Mesendoderm (in vitro differentiated cells): ENCODE data around the gene MFAP2.
A peak's percentile ranks its signal among the peaks of the same experiment; 100 is the strongest.

ENCODE experiments used
- DNase-seq: peaks from one replicate; pipeline ENCODE4 v3.0.0; 2013
- H2AK5ac ChIP-seq: 2 replicates; pipeline ENCODE4 v1.6.1; 2013; ENCODE audit warnings: low read length, inconsistent platforms
- H2BK120ac ChIP-seq: 2 replicates; pipeline ENCODE4 v1.6.1; 2013; ENCODE audit warnings: low read depth, mild to moderate bottlenecking, low read length, moderate library complexity, mixed read lengths
- H2BK15ac ChIP-seq: replicated peaks from 2 replicates; pipeline ENCODE4 v1.6.1; 2013; ENCODE audit warnings: low read depth, mild to moderate bottlenecking, moderate library complexity
- H2BK5ac ChIP-seq: 2 replicates; pipeline ENCODE4 v1.6.1; 2013; ENCODE audit warnings: low read length, inconsistent platforms
- H3K18ac ChIP-seq: 2 replicates; pipeline ENCODE4 v1.6.1; 2013; ENCODE audit warnings: mild to moderate bottlenecking, low read length, mixed read lengths
- H3K23ac ChIP-seq: one replicate; pipeline ENCODE4 v1.6.1; 2013; ENCODE audit warnings: low read length
- H3K27ac ChIP-seq: 2 replicates; pipeline ENCODE4 v1.5.1; 2013; ENCODE audit warnings: low read depth, mild to moderate bottlenecking, inconsistent platforms, low read length, moderate library complexity
- H3K27me3 ChIP-seq: 2 replicates; pipeline ENCODE4 v1.6.1; 2013; ENCODE audit warnings: low read length, control low read depth, mild to moderate bottlenecking, inconsistent platforms; ENCODE audit not compliant: insufficient read depth, poor library complexity
- H3K36me3 ChIP-seq: 2 replicates; pipeline ENCODE4 v1.6.1; 2013; ENCODE audit warnings: low read length, inconsistent platforms; ENCODE audit not compliant: control insufficient read depth, insufficient read depth
- H3K4ac ChIP-seq: one replicate; pipeline ENCODE4 v1.6.1; 2013; ENCODE audit warnings: low read depth, mild to moderate bottlenecking, low read length, moderate library complexity
- H3K4me1 ChIP-seq: 2 replicates; pipeline ENCODE4 v1.6.1; 2013; ENCODE audit warnings: low read depth, low read length, inconsistent platforms; ENCODE audit not compliant: control insufficient read depth
- H3K4me2 ChIP-seq: 2 replicates; pipeline ENCODE4 v1.6.1; 2013; ENCODE audit warnings: low read length
- H3K4me3 ChIP-seq: 2 replicates; pipeline ENCODE4 v1.5.1; 2013; ENCODE audit warnings: mild to moderate bottlenecking, low read length
- H3K56ac ChIP-seq: one replicate; pipeline ENCODE4 v1.6.1; 2013; ENCODE audit warnings: low read length
- H3K79me1 ChIP-seq: 2 replicates; pipeline ENCODE4 v1.6.1; 2013; ENCODE audit warnings: low read length, inconsistent platforms
- H3K79me2 ChIP-seq: 2 replicates; pipeline ENCODE4 v1.6.1; 2013; ENCODE audit warnings: mild to moderate bottlenecking, low read length; ENCODE audit not compliant: control insufficient read depth, insufficient read depth
- H3K9ac ChIP-seq: 2 replicates; pipeline ENCODE4 v1.6.1; 2013; ENCODE audit warnings: low read length, inconsistent platforms
- H4K5ac ChIP-seq: one replicate; pipeline ENCODE4 v1.6.1; 2013; ENCODE audit warnings: low read length
- H4K8ac ChIP-seq: one replicate; pipeline ENCODE4 v1.6.1; 2013; ENCODE audit warnings: low read depth, mild to moderate bottlenecking, control low read depth, low read length, moderate library complexity
- WGBS: extraction: QIAGEN DNeasy Blood & Tissue Kit; methylation state at CpG from one replicate; pipeline ENCODE4 v1.1.7; 2013; ENCODE audit warnings: low lambda C conversion rate, missing lambda C conversion rate; ENCODE audit not compliant: insufficient coverage; ENCODE audit errors: extremely low coverage; 5-methylcytosine and 5-hydroxymethylcytosine counted together

MFAP2 gene

DNA sequence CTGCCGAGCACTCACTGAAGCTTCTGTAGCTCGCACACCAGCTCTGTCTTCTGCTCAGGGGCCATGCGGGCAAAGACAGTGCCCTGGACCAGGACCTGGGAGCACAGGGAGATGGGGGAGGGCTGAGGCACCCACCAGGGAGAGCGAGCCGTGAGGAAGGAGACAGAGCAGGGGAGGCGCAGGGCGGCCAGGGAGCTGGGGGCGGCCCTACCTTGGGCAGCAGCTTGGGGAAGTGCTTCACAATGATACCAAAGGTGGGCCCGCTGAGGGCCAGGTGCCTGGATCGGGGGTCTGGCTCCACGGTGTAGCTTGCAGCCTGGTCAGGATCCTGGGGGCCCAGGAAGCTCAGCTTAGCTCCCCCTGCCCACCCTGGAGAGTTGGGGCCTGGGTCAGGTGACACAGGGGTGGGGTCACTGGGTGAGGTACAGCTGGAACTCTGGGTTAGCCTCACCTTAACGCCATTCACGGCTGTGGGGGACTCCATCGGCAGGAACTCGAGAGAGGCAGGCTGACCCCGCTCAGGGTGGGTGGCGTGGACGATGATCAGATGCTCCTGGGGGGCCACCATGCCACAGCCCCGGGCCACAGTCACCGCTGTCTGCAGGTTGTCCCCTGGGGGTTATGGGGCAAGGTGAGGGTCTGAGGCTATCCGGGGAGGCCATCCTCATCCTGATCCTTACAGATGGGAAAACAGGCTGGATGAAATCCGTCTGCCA is 9.4 kb upstream of the MFAP2 start:
- DNase-seq = no peak
- Histone ChIP-seq H3K4me2 (no peak overlapping the region), H2BK120ac (no peak overlapping the region), H3K36me3 (no peaks in the 10 kb centered on the region), H2BK5ac (no peak overlapping the region), H3K4ac (no peak overlapping the region), H3K79me2 (no peaks in the 10 kb centered on the region), H3K27me3 (no peaks in the 10 kb centered on the region), H3K23ac (no peak overlapping the region), H3K27ac (no peak overlapping the region), H4K5ac (no peak overlapping the region), H3K56ac (no peak overlapping the region), H2BK15ac (no peak overlapping the region), H3K4me3 (no peak overlapping the region), H3K79me1 (no peaks in the 10 kb centered on the region), H4K8ac (no peak overlapping the region), H3K18ac (no peak overlapping the region), H3K9ac (no peak overlapping the region), H2AK5ac (no peak overlapping the region), H3K4me1 (no peaks in the 10 kb centered on the region)
- WGBS = no CpG with 5 or more reads among the region's 22 CpGs

- no peak overlapping the region for H4K8ac ChIP-seq
- no peaks in the 10 kb centered on the region for H3K79me2 ChIP-seq
- no peak overlapping the region for H3K18ac ChIP-seq
- H3K4ac ChIP-seq = no peak overlapping the region
- no peaks in the 10 kb centered on the region for H3K36me3 ChIP-seq
- H2BK15ac ChIP-seq = no peak overlapping the region
- WGBS = no CpG with 5 or more reads among the region's 13 CpGs
- DNase-seq = no peak
- no peaks in the 10 kb centered on the region for H3K79me1 ChIP-seq
- no peak overlapping the region for H3K4me2 ChIP-seq
- no peak overlapping the region for H2BK120ac ChIP-seq
- H4K5ac ChIP-seq = no peak overlapping the region
- no peak overlapping the region for H2AK5ac ChIP-seq
- no peak overlapping the region for H3K27ac ChIP-seq
- H3K4me1 ChIP-seq = no peaks in the 10 kb centered on the region
- H2BK5ac ChIP-seq = no peak overlapping the region
- H3K27me3 ChIP-seq = no peaks in the 10 kb centered on the region
- no peak overlapping the region for H3K56ac ChIP-seq
- no peak overlapping the region for H3K4me3 ChIP-seq
- no peak overlapping the region for H3K23ac ChIP-seq
- no peak overlapping the region for H3K9ac ChIP-seq
Observed at GRCh38 chr1:16988210-16988609, 7.8 kb upstream of the MFAP2 start.

- Histone ChIP-seq H4K8ac (no peak overlapping the region), H3K4me1 (no peaks in the 10 kb centered on the region), H3K18ac (no peak overlapping the region), H3K56ac (no peak overlapping the region), H3K4me2 (no peak overlapping the region), H3K9ac (no peak overlapping the region), H3K79me2 (no peaks in the 10 kb centered on the region), H2BK5ac (no peak overlapping the region), H3K36me3 (no peaks in the 10 kb centered on the region), H3K27ac (no peak overlapping the region), H3K4ac (no peak overlapping the region), H4K5ac (no peak overlapping the region), H3K27me3 (no peaks in the 10 kb centered on the region), H3K4me3 (no peak overlapping the region), H3K23ac (no peak overlapping the region), H2AK5ac (no peak overlapping the region), H2BK120ac (no peak overlapping the region), H2BK15ac (no peak overlapping the region), H3K79me1 (no peaks in the 10 kb centered on the region)
- WGBS = no CpG with 5 or more reads among the region's 16 CpGs
- DNase-seq = peak; percentile 54
Observed at GRCh38 chr1:16986962-16987361, 6.5 kb upstream of the MFAP2 start.

GRCh38 chr1:16986560-16986959 is 6.1 kb upstream of the MFAP2 start:
- Histone ChIP-seq H3K4ac (no peak overlapping the region), H2AK5ac (no peak overlapping the region), H2BK120ac (no peak overlapping the region), H3K27ac (no peak overlapping the region), H3K4me1 (no peaks in the 10 kb centered on the region), H3K23ac (no peak overlapping the region), H3K79me2 (no peaks in the 10 kb centered on the region), H4K5ac (no peak overlapping the region), H3K56ac (no peak overlapping the region), H3K4me2 (no peak overlapping the region), H2BK15ac (no peak overlapping the region), H4K8ac (no peak overlapping the region), H2BK5ac (no peak overlapping the region), H3K4me3 (no peak overlapping the region), H3K36me3 (no peaks in the 10 kb centered on the region), H3K18ac (no peak overlapping the region), H3K9ac (no peak overlapping the region), H3K27me3 (no peaks in the 10 kb centered on the region), H3K79me1 (no peaks in the 10 kb centered on the region)
- DNase-seq = no peak
- WGBS = no CpG with 5 or more reads among the region's 23 CpGs

DNA sequence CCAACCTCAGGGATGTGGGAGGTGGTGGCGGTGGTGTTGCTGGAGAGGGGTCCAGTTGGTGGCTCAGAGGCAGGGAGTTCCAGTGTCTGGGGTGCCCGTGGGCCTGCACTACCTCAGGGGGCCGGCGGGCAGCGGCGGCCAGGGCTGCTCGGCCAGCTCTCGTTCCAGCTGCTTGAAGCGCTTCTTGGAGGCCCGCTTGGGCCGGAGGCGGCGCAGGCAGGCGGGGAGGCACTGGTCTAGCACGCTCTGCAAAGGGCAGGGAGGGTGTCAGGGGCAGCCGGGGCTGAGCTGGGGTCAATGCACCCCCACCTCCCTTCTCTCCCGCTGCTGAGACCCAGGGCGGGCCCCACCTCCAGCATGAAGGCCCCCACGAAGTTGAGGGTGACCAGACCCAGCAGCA is 5.7 kb upstream of the MFAP2 start:
- Histone ChIP-seq H3K36me3 (no peaks in the 10 kb centered on the region), H2BK120ac (no peak overlapping the region), H2BK5ac (no peak overlapping the region), H3K23ac (no peak overlapping the region), H3K4me2 (no peak overlapping the region), H4K5ac (no peak overlapping the region), H3K18ac (no peak overlapping the region), H4K8ac (no peak overlapping the region), H3K79me2 (no peaks in the 10 kb centered on the region), H3K4me3 (no peak overlapping the region), H2BK15ac (no peak overlapping the region), H3K56ac (no peak overlapping the region), H2AK5ac (no peak overlapping the region), H3K4ac (no peak overlapping the region), H3K79me1 (no peaks in the 10 kb centered on the region), H3K27ac (no peak overlapping the region), H3K27me3 (no peaks in the 10 kb centered on the region), H3K9ac (no peak overlapping the region), H3K4me1 (no peaks in the 10 kb centered on the region)
- DNase-seq = no peak
- WGBS = no CpG with 5 or more reads among the region's 19 CpGs

DNA sequence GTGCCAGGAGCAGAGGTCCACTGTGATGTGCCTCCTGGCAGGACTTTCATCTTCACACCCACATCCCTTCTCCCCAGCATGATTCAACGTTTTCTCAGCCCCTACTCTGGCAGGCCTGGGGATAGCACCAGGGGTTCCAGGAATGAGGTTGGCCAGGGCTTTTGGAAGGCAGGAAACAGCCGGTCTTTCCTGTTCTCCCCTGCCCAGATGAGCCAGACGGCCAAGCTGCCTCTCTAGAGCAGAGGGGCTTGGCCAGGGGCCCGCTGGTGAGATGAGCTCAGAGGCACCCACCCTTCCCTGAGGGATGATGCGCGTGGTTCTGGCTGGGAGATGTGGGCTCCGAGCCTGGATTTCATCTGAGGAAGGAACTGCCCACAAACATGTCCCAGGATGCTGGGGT is 4.3 kb upstream of the MFAP2 start:
- no peak overlapping the region for H3K4ac ChIP-seq
- H3K4me1 ChIP-seq = no peaks in the 10 kb centered on the region
- DNase-seq = peak; percentile 65
- no peak overlapping the region for H3K4me2 ChIP-seq
- H2AK5ac ChIP-seq = no peak overlapping the region
- H3K36me3 ChIP-seq = no peaks in the 10 kb centered on the region
- H3K79me2 ChIP-seq = peaks cover under 1% of the 10 kb centered on the region
- H3K56ac ChIP-seq = no peak overlapping the region
- H3K27me3 ChIP-seq = no peaks in the 10 kb centered on the region
- no CpG with 5 or more reads among the region's 7 CpGs for WGBS
- no peak overlapping the region for H3K27ac ChIP-seq
- no peak overlapping the region for H4K5ac ChIP-seq
- H2BK120ac ChIP-seq = no peak overlapping the region
- no peak overlapping the region for H2BK5ac ChIP-seq
- no peak overlapping the region for H4K8ac ChIP-seq
- H3K79me1 ChIP-seq = no peaks in the 10 kb centered on the region
- H2BK15ac ChIP-seq = no peak overlapping the region
- H3K9ac ChIP-seq = no peak overlapping the region
- H3K23ac ChIP-seq = no peak overlapping the region
- H3K18ac ChIP-seq = no peak overlapping the region
- H3K4me3 ChIP-seq = no peak overlapping the region
